HG03108 (cell line): ENCODE data around the gene HOXA1.

ENCODE experiments used
- ATAC-seq: cut with Tn5 transposase; IDR thresholded peaks from one replicate; pipeline ENCODE4 v1.9.1; 2021; ENCODE audit warnings: moderate library complexity; ENCODE audit not compliant: unreplicated experiment

Gene HOXA1

GRCh38 chr7:27106901-27107240, 11.1 kb upstream of the HOXA1 start:
- ATAC-seq = no peak

DNA sequence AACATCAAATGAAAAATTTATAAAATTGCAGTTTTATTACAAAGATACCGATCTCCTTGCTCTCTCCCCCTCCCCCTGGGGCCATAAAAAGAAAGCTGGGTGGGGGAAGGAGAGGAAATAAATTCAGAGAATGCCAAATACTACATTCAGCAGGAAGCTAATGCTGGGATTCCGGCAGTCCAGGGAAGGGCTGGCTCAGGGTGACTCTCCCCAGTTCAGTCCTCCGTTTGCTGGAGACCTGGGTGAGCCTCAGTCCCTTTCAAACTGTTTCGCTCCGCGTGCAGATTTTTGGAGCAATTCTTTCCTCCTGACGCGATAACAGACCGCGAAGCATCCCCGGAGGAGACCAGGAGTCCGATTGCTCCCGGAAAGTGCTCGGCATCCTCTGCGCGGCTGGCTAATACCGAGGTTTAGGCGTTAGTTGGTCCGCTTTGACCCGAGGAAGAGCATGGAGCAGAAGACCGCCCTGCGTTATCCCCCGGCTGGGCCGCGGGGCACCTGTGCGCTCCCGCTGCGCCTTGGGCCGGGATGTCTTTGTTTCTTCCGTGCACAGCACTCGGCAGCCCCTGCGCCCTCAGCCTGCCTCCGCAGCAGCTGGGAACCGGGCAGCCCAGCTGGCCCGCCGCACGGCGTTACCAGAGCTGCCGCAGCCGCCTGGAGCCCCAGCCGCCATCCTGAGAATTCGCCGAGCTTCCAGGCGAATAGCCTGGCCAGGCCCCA, 10.5 kb upstream of the HOXA1 start:
- ATAC-seq = no peak

GRCh38 chr7:27105301-27106031, 9.7 kb upstream of the HOXA1 start:
- ATAC-seq = no peak

- no peak for ATAC-seq
Measured at GRCh38 chr7:27104341-27105058, 8.7 kb upstream of the HOXA1 start.

DNA sequence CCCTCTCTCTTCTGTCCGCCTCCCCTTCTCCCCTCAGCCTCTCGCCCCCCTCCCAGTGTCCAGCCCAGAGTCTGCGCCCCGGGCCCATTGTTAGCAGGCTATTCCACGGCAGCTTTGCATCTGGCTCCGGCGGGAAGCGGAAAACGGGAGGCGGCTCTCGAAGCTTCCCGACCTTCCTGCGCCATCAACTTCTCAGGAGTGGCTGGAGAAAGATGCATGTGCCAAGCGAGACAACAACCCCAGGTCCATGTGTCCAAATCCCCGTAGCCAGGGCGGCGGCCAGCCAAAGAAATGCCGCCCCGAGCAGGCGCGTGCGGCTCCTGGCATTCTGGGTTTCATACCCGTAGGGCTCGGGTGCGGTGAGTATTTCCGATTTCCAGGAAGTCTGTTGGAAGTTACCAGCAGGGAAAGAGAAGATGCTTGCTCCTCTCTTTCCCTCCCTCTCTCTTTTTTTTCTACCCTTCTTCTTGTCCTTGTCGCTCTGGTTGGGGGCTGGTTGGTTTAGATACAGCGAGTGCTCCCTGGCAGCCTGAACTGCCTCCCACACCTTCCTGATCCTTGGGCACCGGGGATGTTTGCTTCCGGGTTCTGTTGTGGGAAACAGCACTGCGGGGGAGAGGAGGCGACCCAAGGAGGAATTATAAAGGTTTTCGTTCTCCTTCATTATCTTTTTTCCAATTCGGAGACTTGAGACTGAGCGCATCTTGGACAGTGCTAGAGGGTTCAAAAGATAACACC, 7.9 kb upstream of the HOXA1 start:
- no peak for ATAC-seq

DNA sequence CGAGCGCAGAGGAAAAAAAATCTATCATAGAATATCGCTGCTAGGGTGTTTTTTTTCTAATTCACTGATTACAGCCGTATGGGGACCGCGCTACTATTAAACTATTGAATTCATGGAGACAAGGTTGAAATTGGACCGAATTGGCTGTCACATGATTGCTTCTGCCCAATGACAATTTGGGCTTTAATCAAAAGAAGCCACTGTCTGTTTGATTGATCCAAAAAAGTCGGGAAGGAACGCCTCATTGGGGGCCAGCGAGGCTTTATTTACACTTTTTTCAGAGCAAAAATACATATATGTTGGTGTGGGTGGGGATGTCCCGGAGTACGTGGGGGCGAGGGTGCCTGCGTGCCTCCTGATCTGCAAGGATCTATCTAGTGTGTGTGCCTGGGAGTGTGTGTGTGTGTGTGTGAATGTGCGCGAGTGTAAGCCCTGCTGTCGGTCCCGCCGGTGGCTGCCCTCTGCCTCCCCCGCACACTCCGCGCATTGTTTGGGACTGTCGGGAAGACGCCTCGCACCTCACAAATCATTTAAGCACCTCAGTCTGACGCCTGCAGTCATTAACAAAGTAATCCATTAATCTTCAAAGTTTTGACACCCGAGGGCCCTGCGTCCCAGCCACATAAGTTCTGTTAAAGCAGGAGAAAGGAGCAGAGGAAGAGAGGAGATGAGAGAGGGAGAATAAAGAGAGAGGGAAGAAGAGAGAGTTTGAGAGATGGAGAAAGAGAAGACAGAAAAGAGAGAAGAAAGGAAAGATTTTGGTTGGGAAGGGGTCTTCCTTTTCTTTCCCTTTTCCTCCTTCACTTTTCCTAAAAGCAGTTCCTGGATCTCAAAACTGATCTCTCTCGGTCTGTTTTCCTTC, 7.0 kb upstream of the HOXA1 start, which contains the start of gene HOXA2:
Gene HOXA2, minus strand, starts transcription at position 103 of the 862 bp plus-strand sequence. CDS start 183 bp downstream, outside the sequence.
- ATAC-seq = no peak

GRCh38 chr7:27101957-27102580, 6.3 kb upstream of the HOXA1 start:
- no peak for ATAC-seq

DNA sequence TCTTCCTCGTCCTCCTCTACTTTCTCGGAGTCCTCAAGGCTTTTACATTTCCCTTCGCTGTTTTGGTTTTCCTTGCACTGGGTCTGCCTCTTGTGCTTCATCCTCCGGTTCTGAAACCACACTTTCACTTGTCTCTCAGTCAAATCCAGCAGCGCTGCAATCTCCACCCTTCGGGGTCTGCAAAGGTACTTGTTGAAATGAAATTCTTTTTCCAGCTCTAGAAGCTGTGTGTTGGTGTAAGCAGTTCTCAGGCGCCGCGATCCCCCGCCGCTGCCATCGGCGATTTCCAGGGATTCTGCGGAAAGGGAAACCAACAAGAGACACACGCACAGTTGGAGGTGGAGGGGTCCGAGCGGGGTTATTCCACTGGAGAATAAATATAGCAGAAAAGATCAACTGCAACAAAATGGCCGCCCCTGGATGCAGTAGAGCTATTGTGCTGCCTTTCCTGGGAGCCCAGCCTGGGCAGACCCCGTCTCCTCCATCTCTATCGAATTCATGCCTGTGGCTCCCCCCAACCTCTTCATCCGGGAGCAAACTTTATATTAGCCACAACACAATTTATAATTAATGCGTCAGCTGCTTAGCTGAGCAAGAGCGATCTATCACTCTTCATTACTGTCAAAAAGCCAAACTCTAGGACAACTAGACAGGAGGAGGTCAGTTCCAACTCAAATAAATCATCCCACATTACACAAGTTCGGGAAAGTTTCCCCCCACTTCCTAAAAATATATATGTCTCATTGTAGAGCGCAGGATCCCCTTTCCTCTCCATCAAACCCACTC, 5.6 kb upstream of the HOXA1 start:
- ATAC-seq = no peak

DNA sequence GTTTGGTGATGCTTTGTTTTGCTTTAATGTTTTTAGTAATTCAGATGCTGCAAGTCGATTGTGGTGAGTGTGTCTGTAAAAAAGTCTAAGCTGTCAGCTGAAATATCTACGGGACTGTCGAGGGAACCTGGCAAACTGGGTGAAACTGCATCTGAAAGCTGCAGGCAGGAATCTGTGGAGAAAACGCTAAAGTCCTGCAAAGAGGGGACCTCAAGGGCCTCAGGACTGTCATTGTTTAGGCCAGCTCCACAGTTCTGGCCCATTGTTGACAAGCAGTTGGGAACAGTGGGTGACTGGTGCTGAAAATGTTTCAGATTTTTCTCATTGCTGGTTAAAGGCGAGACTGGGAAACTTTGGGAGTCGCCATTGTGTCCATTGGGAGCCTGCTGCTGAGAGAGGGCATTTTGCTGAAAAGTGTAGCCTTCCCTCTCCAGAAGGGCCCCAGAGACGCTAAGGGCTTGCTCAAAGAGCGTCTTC, 4.9 kb upstream of the HOXA1 start:
- ATAC-seq = no peak

GRCh38 chr7:27099453-27100370, 3.9 kb upstream of the HOXA1 start:
- ATAC-seq = no peak

DNA sequence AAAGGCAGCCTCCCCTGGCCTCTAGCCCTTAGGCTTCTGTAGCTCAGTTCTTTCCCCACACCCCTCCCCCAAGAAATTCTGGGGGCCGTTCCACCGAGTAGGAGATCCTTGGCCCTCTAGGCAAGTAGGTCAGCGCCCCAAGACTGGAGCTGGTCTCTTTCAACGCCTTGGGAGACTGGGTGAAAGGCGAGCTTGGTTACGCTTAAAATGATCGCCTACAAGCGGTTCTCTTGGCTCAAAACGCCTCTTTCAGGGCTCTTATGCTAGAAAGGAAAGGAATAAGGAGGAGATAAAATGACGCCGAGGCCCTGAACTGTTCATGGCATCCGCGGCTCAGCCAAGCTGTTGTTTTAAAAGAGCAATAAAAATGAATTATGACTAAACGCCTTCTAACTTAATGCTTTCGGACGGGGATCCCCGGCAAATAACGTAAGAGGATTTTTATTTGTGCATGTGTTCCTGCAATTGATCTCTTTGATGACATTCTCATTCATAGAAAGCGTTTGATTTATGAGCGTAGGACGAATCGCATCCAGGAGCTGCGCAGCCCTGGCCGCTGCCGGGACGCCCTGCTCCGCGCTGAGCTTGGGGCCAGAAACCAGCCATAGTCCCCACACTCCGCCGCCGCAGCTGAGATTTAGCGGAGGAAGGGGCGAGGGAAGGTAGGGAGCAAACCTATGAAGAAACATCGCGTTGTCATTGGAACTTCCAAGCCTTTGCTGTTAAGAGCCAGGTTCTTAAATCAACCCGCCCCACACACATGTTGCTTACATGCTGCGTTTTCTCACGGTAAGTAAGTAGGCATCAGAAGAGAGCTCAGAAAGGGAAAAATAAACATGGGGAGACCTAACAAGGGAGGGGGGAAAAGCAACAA, 3.0 kb upstream of the HOXA1 start:
- no peak for ATAC-seq

GRCh38 chr7:27097686-27098577, 2.1 kb upstream of the HOXA1 start:
- ATAC-seq = no peak

- no peak for ATAC-seq
Measured at GRCh38 chr7:27096768-27097514, 1.1 kb upstream of the HOXA1 start.

DNA sequence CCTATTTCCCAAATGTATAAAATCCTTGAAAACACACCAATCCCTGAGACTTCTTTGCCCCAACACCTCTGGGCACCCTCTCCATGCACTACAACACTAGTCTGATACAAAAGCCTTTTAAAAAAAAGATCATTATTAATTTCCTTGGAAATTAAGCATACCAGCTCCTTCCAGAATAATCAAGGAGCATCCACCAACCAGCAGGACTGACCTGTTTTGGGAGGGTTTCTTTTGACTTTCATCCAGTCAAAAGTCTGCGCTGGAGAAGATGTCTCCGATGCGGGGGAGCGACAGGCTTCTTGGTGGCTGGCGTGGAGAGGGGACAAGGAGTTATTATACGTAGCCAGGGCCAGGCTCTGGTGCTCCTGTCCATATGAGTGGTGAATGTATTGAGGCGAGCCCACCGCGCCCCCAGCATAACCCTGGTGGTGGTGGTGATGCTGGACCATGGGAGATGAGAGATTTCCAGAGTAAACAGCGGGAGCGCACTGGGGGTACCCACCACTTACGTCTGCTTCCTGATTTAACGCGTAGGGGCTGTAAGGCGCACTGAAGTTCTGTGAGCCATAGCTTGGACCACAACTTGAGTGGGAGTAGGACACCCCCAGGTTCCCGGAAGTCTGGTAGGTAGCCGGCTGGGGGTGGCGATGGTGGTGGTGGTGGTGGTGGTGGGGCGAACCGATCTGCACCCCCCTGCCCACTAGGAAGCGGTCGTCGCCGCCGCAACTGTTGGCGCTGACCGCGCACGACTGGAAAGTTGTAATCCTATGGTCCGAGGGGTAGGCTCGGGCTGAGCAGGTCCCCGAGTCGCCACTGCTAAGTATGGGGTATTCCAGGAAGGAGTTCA, 527 bp downstream of the HOXA1 start:
- ATAC-seq = no peak
